Mesendoderm (in vitro differentiated cells): ENCODE results near the gene SIGLECL1.
A peak's percentile ranks its signal among the peaks of the same experiment; 100 is the strongest.
"Not testable (repeated sequence)": the region's sequence is repeated elsewhere in the genome, so short reads cannot be mapped to it uniquely, and the experiment has no call there.

ENCODE experiments used
- DNase-seq: peaks from one replicate; pipeline ENCODE4 v3.0.0; 2013
- H2AK5ac ChIP-seq: 2 replicates; pipeline ENCODE4 v1.6.1; 2013; ENCODE audit warnings: low read length, inconsistent platforms
- H2BK120ac ChIP-seq: 2 replicates; pipeline ENCODE4 v1.6.1; 2013; ENCODE audit warnings: low read depth, mild to moderate bottlenecking, low read length, moderate library complexity, mixed read lengths
- H2BK15ac ChIP-seq: replicated peaks from 2 replicates; pipeline ENCODE4 v1.6.1; 2013; ENCODE audit warnings: low read depth, mild to moderate bottlenecking, moderate library complexity
- H2BK5ac ChIP-seq: 2 replicates; pipeline ENCODE4 v1.6.1; 2013; ENCODE audit warnings: low read length, inconsistent platforms
- H3K18ac ChIP-seq: 2 replicates; pipeline ENCODE4 v1.6.1; 2013; ENCODE audit warnings: mild to moderate bottlenecking, low read length, mixed read lengths
- H3K23ac ChIP-seq: one replicate; pipeline ENCODE4 v1.6.1; 2013; ENCODE audit warnings: low read length
- H3K27ac ChIP-seq: 2 replicates; pipeline ENCODE4 v1.5.1; 2013; ENCODE audit warnings: low read depth, mild to moderate bottlenecking, inconsistent platforms, low read length, moderate library complexity
- H3K27me3 ChIP-seq: 2 replicates; pipeline ENCODE4 v1.6.1; 2013; ENCODE audit warnings: low read length, control low read depth, mild to moderate bottlenecking, inconsistent platforms; ENCODE audit not compliant: insufficient read depth, poor library complexity
- H3K36me3 ChIP-seq: 2 replicates; pipeline ENCODE4 v1.6.1; 2013; ENCODE audit warnings: low read length, inconsistent platforms; ENCODE audit not compliant: control insufficient read depth, insufficient read depth
- H3K4ac ChIP-seq: one replicate; pipeline ENCODE4 v1.6.1; 2013; ENCODE audit warnings: low read depth, mild to moderate bottlenecking, low read length, moderate library complexity
- H3K4me1 ChIP-seq: 2 replicates; pipeline ENCODE4 v1.6.1; 2013; ENCODE audit warnings: low read depth, low read length, inconsistent platforms; ENCODE audit not compliant: control insufficient read depth
- H3K4me2 ChIP-seq: 2 replicates; pipeline ENCODE4 v1.6.1; 2013; ENCODE audit warnings: low read length
- H3K4me3 ChIP-seq: 2 replicates; pipeline ENCODE4 v1.5.1; 2013; ENCODE audit warnings: mild to moderate bottlenecking, low read length
- H3K56ac ChIP-seq: one replicate; pipeline ENCODE4 v1.6.1; 2013; ENCODE audit warnings: low read length
- H3K79me1 ChIP-seq: 2 replicates; pipeline ENCODE4 v1.6.1; 2013; ENCODE audit warnings: low read length, inconsistent platforms
- H3K79me2 ChIP-seq: 2 replicates; pipeline ENCODE4 v1.6.1; 2013; ENCODE audit warnings: mild to moderate bottlenecking, low read length; ENCODE audit not compliant: control insufficient read depth, insufficient read depth
- H3K9ac ChIP-seq: 2 replicates; pipeline ENCODE4 v1.6.1; 2013; ENCODE audit warnings: low read length, inconsistent platforms
- H4K5ac ChIP-seq: one replicate; pipeline ENCODE4 v1.6.1; 2013; ENCODE audit warnings: low read length
- H4K8ac ChIP-seq: one replicate; pipeline ENCODE4 v1.6.1; 2013; ENCODE audit warnings: low read depth, mild to moderate bottlenecking, control low read depth, low read length, moderate library complexity
- WGBS: extraction: QIAGEN DNeasy Blood & Tissue Kit; methylation state at CpG from one replicate; pipeline ENCODE4 v1.1.7; 2013; ENCODE audit warnings: low lambda C conversion rate, missing lambda C conversion rate; ENCODE audit not compliant: insufficient coverage; ENCODE audit errors: extremely low coverage; 5-methylcytosine and 5-hydroxymethylcytosine counted together

The SIGLECL1 gene

GRCh38 chr19:51224163-51224641 lies 26.7 kb upstream of the SIGLECL1 start:
- WGBS: no CpG with 5 or more reads among the region's 3 CpGs
- peak; percentile 3 for DNase-seq
- no peak overlapping the region for H3K4me2 ChIP-seq
- no peaks in the 10 kb centered on the region for H3K79me2 ChIP-seq
- H2BK5ac ChIP-seq: no peak overlapping the region
- no peaks in the 10 kb centered on the region for H3K27me3 ChIP-seq
- no peak overlapping the region for H2AK5ac ChIP-seq
- H3K9ac ChIP-seq: no peak overlapping the region
- no peak overlapping the region for H3K56ac ChIP-seq
- no peak overlapping the region for H3K18ac ChIP-seq
- no peak overlapping the region for H3K4ac ChIP-seq
- no peak overlapping the region for H2BK120ac ChIP-seq
- no peak overlapping the region for H3K4me3 ChIP-seq
- H4K5ac ChIP-seq: no peak overlapping the region
- no peak overlapping the region for H2BK15ac ChIP-seq
- H3K4me1 ChIP-seq: no peaks in the 10 kb centered on the region
- H3K23ac ChIP-seq: no peak overlapping the region
- no peaks in the 10 kb centered on the region for H3K79me1 ChIP-seq
- no peak overlapping the region for H3K27ac ChIP-seq
- H4K8ac ChIP-seq: no peak overlapping the region
- no peaks in the 10 kb centered on the region for H3K36me3 ChIP-seq

DNA sequence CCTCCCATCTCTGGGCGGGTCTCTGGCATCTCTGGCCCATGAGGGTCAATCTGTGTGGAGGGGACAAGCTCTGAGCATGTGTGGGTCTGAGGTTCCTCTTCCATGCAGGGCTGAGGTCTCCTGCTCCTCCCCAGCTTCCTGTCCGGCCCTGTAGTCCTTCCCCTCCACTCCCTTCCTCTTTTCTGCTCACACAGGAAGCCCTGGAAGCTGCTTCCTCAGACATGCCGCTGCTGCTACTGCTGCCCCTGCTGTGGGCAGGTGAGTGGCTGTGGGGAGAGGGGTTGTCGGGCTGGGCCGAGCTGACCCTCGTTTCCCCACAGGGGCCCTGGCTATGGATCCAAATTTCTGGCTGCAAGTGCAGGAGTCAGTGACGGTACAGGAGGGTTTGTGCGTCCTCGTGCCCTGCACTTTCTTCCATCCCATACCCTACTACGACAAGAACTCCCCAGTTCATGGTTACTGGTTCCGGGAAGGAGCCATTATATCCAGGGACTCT lies 25.9 kb upstream of the SIGLECL1 start, which contains the start of gene CD33:
Gene CD33, plus strand, starts transcription at position 183 of the 496 bp plus-strand sequence. Its CDS starts 39 bp downstream, at position 222.
- H3K18ac ChIP-seq, H3K4me2 ChIP-seq, H3K36me3 ChIP-seq, H3K79me2 ChIP-seq, DNase-seq, H2AK5ac ChIP-seq, H3K27ac ChIP-seq, H3K4me1 ChIP-seq, H2BK15ac ChIP-seq, H2BK120ac ChIP-seq, H2BK5ac ChIP-seq, H4K8ac ChIP-seq, H3K27me3 ChIP-seq, H3K4ac ChIP-seq, H4K5ac ChIP-seq, H3K79me1 ChIP-seq, H3K4me3 ChIP-seq, H3K9ac ChIP-seq, H3K56ac ChIP-seq, H3K23ac ChIP-seq: not testable (repeated sequence)
- WGBS: no CpG with 5 or more reads among the region's 11 CpGs

DNA sequence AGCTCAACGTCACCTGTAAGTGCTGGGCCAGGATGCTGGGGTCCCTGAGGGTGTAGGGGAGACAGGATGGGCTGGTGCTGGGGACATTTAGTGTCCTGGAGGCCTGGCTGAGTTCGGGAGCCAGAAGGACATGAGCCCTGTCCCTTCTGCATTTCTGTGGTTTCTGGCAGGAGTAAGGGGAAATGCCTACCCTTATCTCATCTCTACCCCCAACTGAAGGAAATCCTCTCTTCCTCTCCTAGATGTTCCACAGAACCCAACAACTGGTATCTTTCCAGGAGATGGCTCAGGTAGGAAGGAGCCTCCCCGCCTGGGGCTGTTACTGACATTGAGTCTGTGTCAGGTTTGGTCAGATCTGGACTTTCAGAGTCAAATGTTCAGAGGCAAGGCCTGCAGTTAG lies 24.8 kb upstream of the SIGLECL1 start:
- WGBS: no CpG with 5 or more reads among the region's 3 CpGs
- H3K18ac ChIP-seq: no peak overlapping the region
- H2AK5ac ChIP-seq: no peak overlapping the region
- H3K36me3 ChIP-seq: no peaks in the 10 kb centered on the region
- no peak overlapping the region for H2BK5ac ChIP-seq
- no peak overlapping the region for H3K9ac ChIP-seq
- no peak for DNase-seq
- no peak overlapping the region for H4K8ac ChIP-seq
- no peak overlapping the region for H3K4me3 ChIP-seq
- H3K27me3 ChIP-seq: no peaks in the 10 kb centered on the region
- no peak overlapping the region for H3K23ac ChIP-seq
- H3K79me1 ChIP-seq: no peaks in the 10 kb centered on the region
- H4K5ac ChIP-seq: no peak overlapping the region
- no peak overlapping the region for H3K27ac ChIP-seq
- no peaks in the 10 kb centered on the region for H3K79me2 ChIP-seq
- H2BK15ac ChIP-seq: no peak overlapping the region
- H3K56ac ChIP-seq: no peak overlapping the region
- H3K4me2 ChIP-seq: no peak overlapping the region
- H2BK120ac ChIP-seq: no peak overlapping the region
- H3K4me1 ChIP-seq: no peaks in the 10 kb centered on the region
- H3K4ac ChIP-seq: no peak overlapping the region

- Histone ChIP-seq H3K9ac (no peak overlapping the region), H3K4me2 (no peak overlapping the region), H3K36me3 (no peaks in the 10 kb centered on the region), H4K5ac (no peak overlapping the region), H3K18ac (no peak overlapping the region), H3K4me1 (no peaks in the 10 kb centered on the region), H2BK15ac (no peak overlapping the region), H3K4ac (no peak overlapping the region), H3K27me3 (no peaks in the 10 kb centered on the region), H4K8ac (no peak overlapping the region), H2AK5ac (no peak overlapping the region), H2BK120ac (no peak overlapping the region), H3K79me2 (no peaks in the 10 kb centered on the region), H3K79me1 (no peaks in the 10 kb centered on the region), H3K27ac (no peak overlapping the region), H2BK5ac (no peak overlapping the region), H3K23ac (no peak overlapping the region), H3K56ac (no peak overlapping the region), H3K4me3 (no peak overlapping the region)
- DNase-seq: no peak
- WGBS: no CpG with 5 or more reads among the region's 2 CpGs
Observed at GRCh38 chr19:51227326-51227725, 23.6 kb upstream of the SIGLECL1 start.

- H3K4me1 ChIP-seq: no peaks in the 10 kb centered on the region
- WGBS: no CpG with 5 or more reads among the region's 2 CpGs
Observed at GRCh38 chr19:51227966-51228365, 22.9 kb upstream of the SIGLECL1 start.

DNA sequence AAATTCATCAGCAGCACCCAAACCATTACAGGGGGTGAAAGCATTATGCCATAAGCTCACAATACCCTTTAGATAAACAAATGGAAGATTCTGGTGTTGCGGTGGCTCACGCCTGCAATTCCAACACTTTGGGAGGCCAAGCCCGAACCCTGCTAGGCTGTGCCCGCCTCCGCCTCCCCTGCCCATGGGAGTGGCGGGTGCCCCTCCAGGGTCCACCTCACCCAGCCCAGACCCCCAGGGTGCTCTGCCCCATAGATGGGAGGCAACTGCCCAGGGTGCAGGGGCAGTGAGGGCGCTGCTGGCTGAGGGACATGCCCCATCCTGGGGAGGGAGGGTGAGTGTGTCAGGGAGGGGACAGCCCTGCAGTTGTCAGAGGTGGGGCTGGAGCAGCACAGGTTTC lies 10.0 kb upstream of the SIGLECL1 start:
- no CpG with 5 or more reads among the region's 7 CpGs for WGBS
- no peaks in the 10 kb centered on the region for H3K27me3 ChIP-seq

More at GRCh38 chr19:51227966-51228365, 22.9 kb upstream of the SIGLECL1 start:
- Histone ChIP-seq H2AK5ac (no peak overlapping the region), H2BK5ac (no peak overlapping the region), H3K27me3 (no peaks in the 10 kb centered on the region), H3K79me2 (no peaks in the 10 kb centered on the region), H4K5ac (no peak overlapping the region), H3K79me1 (no peaks in the 10 kb centered on the region), H3K18ac (no peak overlapping the region), H3K23ac (no peak overlapping the region), H2BK15ac (no peak overlapping the region), H3K4me3 (no peak overlapping the region), H2BK120ac (no peak overlapping the region), H3K27ac (no peak overlapping the region), H3K4me2 (no peak overlapping the region), H3K4ac (no peak overlapping the region), H4K8ac (no peak overlapping the region), H3K9ac (no peak overlapping the region), H3K56ac (no peak overlapping the region), H3K36me3 (no peaks in the 10 kb centered on the region)
- DNase-seq: no peak

More for the DNA sequence above, 10.0 kb upstream of the SIGLECL1 start:
- H3K4me1 ChIP-seq: no peaks in the 10 kb centered on the region
- H3K18ac ChIP-seq: no peak overlapping the region
- H3K56ac ChIP-seq: no peak overlapping the region
- H2BK120ac ChIP-seq: no peak overlapping the region
- no peaks in the 10 kb centered on the region for H3K79me2 ChIP-seq
- H3K79me1 ChIP-seq: no peaks in the 10 kb centered on the region
- H4K8ac ChIP-seq: no peak overlapping the region
- H2BK15ac ChIP-seq: no peak overlapping the region
- H3K4ac ChIP-seq: no peak overlapping the region
- H3K4me2 ChIP-seq: no peak overlapping the region
- no peaks in the 10 kb centered on the region for H3K36me3 ChIP-seq
- H4K5ac ChIP-seq: no peak overlapping the region
- H2BK5ac ChIP-seq: no peak overlapping the region
- H3K4me3 ChIP-seq: no peak overlapping the region
- H3K27ac ChIP-seq: no peak overlapping the region
- DNase-seq: no peak
- no peak overlapping the region for H3K23ac ChIP-seq
- H2AK5ac ChIP-seq: no peak overlapping the region
- no peak overlapping the region for H3K9ac ChIP-seq
